Uterus (tissue), 2 donors: Measurements from ENCODE around the gene PCGF1.

Experiments
- POLR2A ChIP-seq, 2 donors: fragments of 450-650 bp; IDR thresholded peaks; one replicate each; pipeline ENCODE4 v1.6.1; 2016; ENCODE audit warnings: antibody characterized with exemption in 2 of 2, mild to moderate bottlenecking in 1 of 2, moderate library complexity in 1 of 2
- TF ChIP-seq, protein P1 (sequence below), 4 experiments: fragments of 200-600 bp in 2 of 4; fragments of 450-650 bp in 2 of 4; sonication (generic) in 2 of 4; IDR thresholded peaks; one replicate each; pipeline ENCODE4 v1.5.1; 2016 to 2019; ENCODE audit warnings: antibody characterized with exemption in 4 of 4, mild to moderate bottlenecking in 2 of 4, moderate library complexity in 1 of 4

DNA sequence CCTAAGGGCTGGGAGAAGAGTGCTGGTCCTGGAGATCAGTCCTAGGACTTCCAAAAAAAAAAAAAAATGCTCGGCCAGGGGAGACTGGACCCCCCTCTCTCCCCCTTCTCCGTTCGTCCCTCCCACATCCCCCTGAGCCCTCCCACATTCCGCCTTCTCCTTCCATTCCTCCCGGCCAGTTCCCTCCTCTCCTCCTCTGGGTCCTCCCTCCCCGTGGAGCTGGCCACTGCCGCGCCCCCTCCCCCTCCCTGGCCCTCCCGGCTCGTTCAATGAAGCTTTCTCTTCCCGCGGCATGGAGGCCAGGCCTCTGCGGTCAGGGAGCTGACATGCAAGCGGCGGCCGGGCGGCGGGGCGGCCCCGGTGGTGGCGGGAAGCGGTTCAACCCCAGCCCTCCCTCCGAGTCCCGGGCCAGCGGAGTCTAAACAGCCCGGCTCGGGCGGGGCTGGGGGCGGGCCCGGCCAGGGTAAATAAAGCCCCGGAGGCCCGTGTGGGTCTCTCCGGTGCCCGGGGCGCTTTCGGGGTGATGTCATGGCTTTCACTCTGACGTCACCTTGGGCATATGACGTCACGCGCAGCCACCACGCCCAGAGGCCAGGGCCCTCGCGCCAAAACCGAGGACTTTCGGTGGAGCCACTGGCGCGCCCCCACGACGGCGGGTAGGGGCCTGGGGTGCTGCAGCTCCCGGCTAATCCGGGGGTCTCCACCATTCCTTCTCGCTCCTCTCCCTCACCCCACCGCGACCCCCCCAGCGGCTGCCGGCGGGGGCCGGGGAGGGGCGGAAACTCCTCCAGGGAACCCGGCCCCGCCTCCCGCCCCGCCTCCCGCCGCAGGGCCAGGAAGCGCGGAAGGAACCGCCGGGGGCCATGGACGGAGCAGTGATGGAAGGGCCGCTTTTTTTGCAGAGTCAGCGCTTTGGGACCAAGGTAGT is 46.7 kb upstream of the PCGF1 start, which contains the start of the genes DOK1 and LOXL3:
- peak in 1 of 2 donors; percentile 20 for TF ChIP-seq POLR2A (IDR thresholded peaks at IDR 0.05)
- TF ChIP-seq, protein P1, sequence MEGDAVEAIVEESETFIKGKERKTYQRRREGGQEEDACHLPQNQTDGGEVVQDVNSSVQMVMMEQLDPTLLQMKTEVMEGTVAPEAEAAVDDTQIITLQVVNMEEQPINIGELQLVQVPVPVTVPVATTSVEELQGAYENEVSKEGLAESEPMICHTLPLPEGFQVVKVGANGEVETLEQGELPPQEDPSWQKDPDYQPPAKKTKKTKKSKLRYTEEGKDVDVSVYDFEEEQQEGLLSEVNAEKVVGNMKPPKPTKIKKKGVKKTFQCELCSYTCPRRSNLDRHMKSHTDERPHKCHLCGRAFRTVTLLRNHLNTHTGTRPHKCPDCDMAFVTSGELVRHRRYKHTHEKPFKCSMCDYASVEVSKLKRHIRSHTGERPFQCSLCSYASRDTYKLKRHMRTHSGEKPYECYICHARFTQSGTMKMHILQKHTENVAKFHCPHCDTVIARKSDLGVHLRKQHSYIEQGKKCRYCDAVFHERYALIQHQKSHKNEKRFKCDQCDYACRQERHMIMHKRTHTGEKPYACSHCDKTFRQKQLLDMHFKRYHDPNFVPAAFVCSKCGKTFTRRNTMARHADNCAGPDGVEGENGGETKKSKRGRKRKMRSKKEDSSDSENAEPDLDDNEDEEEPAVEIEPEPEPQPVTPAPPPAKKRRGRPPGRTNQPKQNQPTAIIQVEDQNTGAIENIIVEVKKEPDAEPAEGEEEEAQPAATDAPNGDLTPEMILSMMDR (IDR thresholded peaks at IDR 0.05), result peak in 1 of 4 experiments; percentile 23
